ENCODE measurements around the gene DCTN4. TPM values are rescaled to one million over a fixed set of nuclear protein-coding genes. Genes with fewer than 3 reads are reported as not detected.

Gene DCTN4
- total RNA-seq, 4 donors from 2014 or later: 23.2 to 55.3 (median 42.4) TPM

- 89 to 100% methylated on average over 1 to 9 of the region's 9 CpGs for WGBS, 2 donors (ENCODE audit: low coverage in 1 of 2)
- H3K36me3 ChIP-seq: no peaks in the 10 kb centered on the region
- H3K9me3 ChIP-seq: no peaks in the 10 kb centered on the region
- intact Hi-C loops (cut with DNase I; ENCODE audit: low total_unique reads): no loop called here
- no peak overlapping the region for H3K4me3 ChIP-seq
- peaks cover 9% of the 10 kb centered on the region for H3K27me3 ChIP-seq
- TF ChIP-seq POLR2A (IDR thresholded peaks at IDR 0.05) (no peak), POLR2AphosphoS5 (IDR thresholded peaks at IDR 0.05) (no peak), CTCF (IDR thresholded peaks at IDR 0.05) (no peak), EP300 (IDR thresholded peaks at IDR 0.05; ENCODE audit: low read depth) (no peak)
- no peak overlapping the region for H3K27ac ChIP-seq
- in situ Hi-C loops (cut with MboI; ENCODE audit: low pct_ligation_motif_present in 1 of 4, low pct_unique_long_range_greater_than_20kb in 1 of 4, low sequenced_read_pairs in 3 of 4): no loop called here
- DNase-seq: no peak
- peaks cover 2 to 16% (median 12%) of the 10 kb centered on the region in 4 donors for H3K4me1 ChIP-seq
These were observed 82.2 kb downstream of the DCTN4 start for GRCh38 chr5:150676578-150676977.

- WGBS, 2 donors (ENCODE audit: low coverage in 1 of 2): 66 to 84% methylated on average over 6 of the region's 6 CpGs
- intact Hi-C loops (cut with DNase I; ENCODE audit: low total_unique reads): no loop called here
- DNase-seq: no peak
- no peak overlapping the region for H3K4me3 ChIP-seq
- no peaks in the 10 kb centered on the region for H3K9me3 ChIP-seq
- TF ChIP-seq CTCF (IDR thresholded peaks at IDR 0.05) (no peak), POLR2A (IDR thresholded peaks at IDR 0.05) (no peak), EP300 (IDR thresholded peaks at IDR 0.05; ENCODE audit: low read depth) (no peak), POLR2AphosphoS5 (IDR thresholded peaks at IDR 0.05) (no peak)
- H3K4me1 ChIP-seq: peaks cover 6 to 20% (median 15%) of the 10 kb centered on the region in 4 donors
- in situ Hi-C loops (cut with MboI; ENCODE audit: low pct_ligation_motif_present in 1 of 4, low pct_unique_long_range_greater_than_20kb in 1 of 4, low sequenced_read_pairs in 3 of 4): no loop called here
- peaks cover 24% of the 10 kb centered on the region for H3K27me3 ChIP-seq
- H3K36me3 ChIP-seq: no peaks in the 10 kb centered on the region
- H3K27ac ChIP-seq: peak overlapping the region in 1 of 4 donors; percentile 54
These were observed 83.7 kb downstream of the DCTN4 start for GRCh38 chr5:150675069-150675468.

- Histone ChIP-seq H3K9me3 (no peaks in the 10 kb centered on the region), H3K36me3 (no peaks in the 10 kb centered on the region), H3K27ac (peak overlapping the region in 3 of 4 donors; percentile 24 to 54 (median 31)), H3K27me3 (peaks cover 29% of the 10 kb centered on the region), H3K4me1 (peaks cover 6 to 20% (median 15%) of the 10 kb centered on the region in 4 donors), H3K4me3 (no peak overlapping the region)
- DNase-seq: no peak
- WGBS, 2 donors (ENCODE audit: low coverage in 1 of 2): 78 to 84% methylated on average over 4 of the region's 4 CpGs
- TF ChIP-seq EP300 (IDR thresholded peaks at IDR 0.05; ENCODE audit: low read depth) (no peak), CTCF (IDR thresholded peaks at IDR 0.05) (no peak)
- intact Hi-C loops (cut with DNase I; ENCODE audit: low total_unique reads) (loop anchor here (5.0 kb wide), 1 partner anchor 97 kb away; no protein-coding TSS in a partner anchor), in situ Hi-C loops (cut with MboI; ENCODE audit: low pct_ligation_motif_present in 1 of 4, low pct_unique_long_range_greater_than_20kb in 1 of 4, low sequenced_read_pairs in 3 of 4) (loop anchor here (25.0 kb wide), 2 partner anchors 112 to 212 kb away; no protein-coding TSS in a partner anchor)
These were observed 84.4 kb downstream of the DCTN4 start for GRCh38 chr5:150674341-150674821.

GRCh38 chr5:150672884-150673275 lies 85.9 kb downstream of the DCTN4 start:
- H3K27ac ChIP-seq: no peak overlapping the region
- in situ Hi-C loops (cut with MboI; ENCODE audit: low pct_ligation_motif_present in 1 of 4, low pct_unique_long_range_greater_than_20kb in 1 of 4, low sequenced_read_pairs in 3 of 4) (loop anchor here (25.0 kb wide), 2 partner anchors 111 to 211 kb away; no protein-coding TSS in a partner anchor), intact Hi-C loops (cut with DNase I; ENCODE audit: low total_unique reads) (loop anchor here (5.0 kb wide), 1 partner anchor 96 kb away; no protein-coding TSS in a partner anchor)
- WGBS, 2 donors (ENCODE audit: low coverage in 1 of 2): 63 to 72% methylated on average over 3 to 7 of the region's 7 CpGs
- H3K4me3 ChIP-seq: peak overlapping the region in 2 of 4 donors; percentile 36 to 48
- TF ChIP-seq CTCF (IDR thresholded peaks at IDR 0.05) (no peak), POLR2AphosphoS5 (IDR thresholded peaks at IDR 0.05) (no peak), POLR2A (IDR thresholded peaks at IDR 0.05) (no peak), EP300 (IDR thresholded peaks at IDR 0.05; ENCODE audit: low read depth) (no peak)
- peaks cover 6 to 20% (median 15%) of the 10 kb centered on the region in 4 donors for H3K4me1 ChIP-seq
- H3K36me3 ChIP-seq: no peaks in the 10 kb centered on the region
- no peak for DNase-seq
- no peaks in the 10 kb centered on the region for H3K9me3 ChIP-seq
- H3K27me3 ChIP-seq: peaks cover 29% of the 10 kb centered on the region

Data from transverse colon (tissue), 4 donors.